ENCODE data around the gene NR1H3. TPM values are rescaled to one million over a fixed set of nuclear protein-coding genes. Genes with fewer than 3 reads are reported as not detected.

NR1H3 gene
- polyA plus RNA-seq, 2 of the 4 experiments (the other 2 are of a cell fraction) = 14.5 to 18.7 TPM

GRCh38 chr11:47306484-47306844 is 48.7 kb downstream of the NR1H3 start:
- no peak for FAIRE-seq
- WGBS (ENCODE audit: missing lambda C conversion rate) = 63% methylated on average over 1 of the region's 1 CpG
- no peak overlapping the region for H3K4me3 ChIP-seq
- ChIA-PET POLR2A (no interaction called here), CTCF (interaction anchor here (0.8 to 4.7 kb wide), 4 partner anchors 17 to 67 kb away, joined by 3 to 15 read pairs (median 6); partner anchors contain the start of gene NR1H3)
- no peak for DNase-seq (ENCODE audit: low read depth in 1 of 2, low spot score in 1 of 2)
- H3K9me3 ChIP-seq = no peaks in the 10 kb centered on the region
- no peak for ATAC-seq
- no peaks in the 10 kb centered on the region for H3K4me1 ChIP-seq
- no peak overlapping the region for H3K27ac ChIP-seq
- TF ChIP-seq SREBF2 (IDR thresholded peaks at IDR 0.05) = no peak
- no peak overlapping the region for H3K4me2 ChIP-seq

GRCh38 chr11:47308050-47308823 is 50.4 kb downstream of the NR1H3 start:
- FAIRE-seq (no peak), DNase-seq (ENCODE audit: low read depth in 1 of 2, low spot score in 1 of 2) (no peak), ATAC-seq (no peak)
- TF ChIP-seq BCL3 (IDR thresholded peaks at IDR 0.05) = no peak
- TF ChIP-seq JUN (IDR thresholded peaks at IDR 0.05) = no peak
- no peak for TF ChIP-seq RCOR1 (IDR thresholded peaks at IDR 0.05; ENCODE audit: low read depth, low read length)
- no peak for TF ChIP-seq POLR2AphosphoS2 (conservative IDR thresholded peaks at IDR 0.05; ENCODE audit: low read length)
- TF ChIP-seq ZFP36 (IDR thresholded peaks at IDR 0.05; ENCODE audit: borderline replicate concordance, partially characterized antibody) = no peak
- TF ChIP-seq CEBPB (IDR thresholded peaks at IDR 0.05) = no peak
- no peak for TF ChIP-seq MYC (IDR thresholded peaks at IDR 0.05; ENCODE audit: borderline replicate concordance, low read length)
- TF ChIP-seq GATA3 (IDR thresholded peaks at IDR 0.05; ENCODE audit: borderline replicate concordance) = no peak
- TF ChIP-seq PBX3 (IDR thresholded peaks at IDR 0.05) = no peak
- TF ChIP-seq MAZ (IDR thresholded peaks at IDR 0.05; ENCODE audit: borderline replicate concordance, low read depth, low read length) = no peak
- TF ChIP-seq ATOH8 (CRISPR knock-in tag; IDR thresholded peaks at IDR 0.05; ENCODE audit: low read depth) = no peak
- no peak for TF ChIP-seq CBX2 (IDR thresholded peaks at IDR 0.05; ENCODE audit: borderline replicate concordance, low read depth)
- no peak for TF ChIP-seq KDM5A (IDR thresholded peaks at IDR 0.05)
- no peak for TF ChIP-seq KDM1A (IDR thresholded peaks at IDR 0.05; ENCODE audit: low read depth)
- TF ChIP-seq RNF2 (IDR thresholded peaks at IDR 0.05; ENCODE audit: borderline replicate concordance, low read depth) = no peak
- TF ChIP-seq ZC3H11A (IDR thresholded peaks at IDR 0.05) = no peak
- no peak for TF ChIP-seq HOXB13 (CRISPR knock-in tag; IDR thresholded peaks at IDR 0.05; ENCODE audit: low read depth)
- no peak for TF ChIP-seq PHF8 (IDR thresholded peaks at IDR 0.05; ENCODE audit: borderline replicate concordance, low read depth)
- WGBS (ENCODE audit: missing lambda C conversion rate) = 91% methylated on average over 6 of the region's 6 CpGs
- ChIA-PET CTCF (interaction anchor here (0.8 to 4.7 kb wide), 6 partner anchors 10 to 155 kb away, joined by 3 to 15 read pairs (median 4); partner anchors contain the start of gene NR1H3), POLR2A (no interaction called here)
- Histone ChIP-seq H3K4me1 (no peaks in the 10 kb centered on the region), H3K4me3 (no peak overlapping the region), H3K9me3 (no peaks in the 10 kb centered on the region), H3K27ac (no peak overlapping the region), H3K4me2 (no peak overlapping the region)

GRCh38 chr11:47314992-47315391 is 57.2 kb downstream of the NR1H3 start:
- ChIA-PET CTCF (interaction anchor here (0.9 to 1.3 kb wide), 2 partner anchors 19 to 57 kb away, joined by 3 to 6 read pairs; partner anchors contain the start of gene NR1H3), POLR2A (no interaction called here)
- no peaks in the 10 kb centered on the region for H3K4me1 ChIP-seq
- H3K4me2 ChIP-seq = no peak overlapping the region
- no peaks in the 10 kb centered on the region for H3K9me3 ChIP-seq
- FAIRE-seq (no peak), ATAC-seq (no peak), DNase-seq (ENCODE audit: low read depth in 1 of 2, low spot score in 1 of 2) (no peak)
- no peak overlapping the region for H3K4me3 ChIP-seq
- H3K27ac ChIP-seq = no peak overlapping the region
- 83% methylated on average over 5 of the region's 5 CpGs for WGBS (ENCODE audit: missing lambda C conversion rate)
- no peak for TF ChIP-seq RAD21 (conservative IDR thresholded peaks at IDR 0.05 in 1 of 2, IDR thresholded peaks at IDR 0.05 in 1 of 2)
- no peak for TF ChIP-seq HOXA7 (CRISPR knock-in tag; IDR thresholded peaks at IDR 0.05)
- TF ChIP-seq KDM5A (IDR thresholded peaks at IDR 0.05) = no peak
- no peak for TF ChIP-seq HOXB5 (CRISPR knock-in tag; IDR thresholded peaks at IDR 0.05)
- TF ChIP-seq BCL3 (IDR thresholded peaks at IDR 0.05) = no peak
- no peak for TF ChIP-seq HEYL (CRISPR knock-in tag; IDR thresholded peaks at IDR 0.05)
- TF ChIP-seq EHMT2 (IDR thresholded peaks at IDR 0.05; ENCODE audit: low read depth) = no peak
- no peak for TF ChIP-seq CTCF (IDR thresholded peaks at IDR 0.05)

All from A549 (cell line).